ENCODE results near the gene PLCG2.

PLCG2 gene

GRCh38 chr16:81786321-81786720, 7.2 kb downstream of the PLCG2 start:
- WGBS, 2 donors (ENCODE audit: extremely low coverage in 2 of 2, insufficient read length in 2 of 2, insufficient replicate concordance in 1 of 2): no CpG with 5 or more reads among the region's 6 CpGs
- Histone ChIP-seq H2BK15ac (ENCODE audit: low read length) (no peak overlapping the region), H2AK5ac (ENCODE audit: low read depth, low read length) (no peak overlapping the region), H2BK5ac (ENCODE audit: low read length) (no peak overlapping the region), H2AFZ (ENCODE audit: low read length) (no peak overlapping the region), H4K91ac (ENCODE audit: low read depth, low read length, poor library complexity) (no peak overlapping the region), H3K18ac (ENCODE audit: low read length) (no peak overlapping the region), H3K14ac (ENCODE audit: low read length) (no peak overlapping the region), H3K4me2 (ENCODE audit: insufficient read depth, low read length, poor library complexity, severe bottlenecking) (no peak overlapping the region), H3K27me3 (ENCODE audit: control insufficient read depth in 3 of 3, insufficient read depth in 3 of 3, low read depth in 1 of 3, low read length in 3 of 3) (peaks cover 0 to 35% (median 2%) of the 10 kb centered on the region in 3 experiments), H3K4me1 (ENCODE audit: control insufficient read depth in 2 of 2, insufficient read depth in 1 of 2, low read depth in 1 of 2, low read length in 2 of 2) (peaks cover 0 to 3% of the 10 kb centered on the region in 2 donors), H3K4ac (ENCODE audit: low read length) (no peak overlapping the region), H2BK12ac (ENCODE audit: low read length) (no peak overlapping the region), H2BK120ac (ENCODE audit: low read depth, low read length) (no peak overlapping the region), H3K9me3 (replicated peaks in 1 of 2; ENCODE audit: control insufficient read depth in 2 of 2, insufficient read depth in 1 of 2, low read depth in 1 of 2, low read length in 2 of 2) (no peaks in the 10 kb centered on the region), H3K23ac (ENCODE audit: low read depth, low read length, poor library complexity) (no peak overlapping the region), H3K27ac (replicated peaks; ENCODE audit: low read length) (no peak overlapping the region), H3K9ac (ENCODE audit: low read depth, low read length, poor library complexity) (no peak overlapping the region), H3K36me3 (replicated peaks in 1 of 2; ENCODE audit: control insufficient read depth in 2 of 2, insufficient read depth in 2 of 2, low read length in 2 of 2) (no peaks in the 10 kb centered on the region), H3K4me3 (ENCODE audit: low read length in 2 of 2) (no peak overlapping the region), H4K8ac (ENCODE audit: low read depth, low read length) (no peak overlapping the region), H3K79me1 (ENCODE audit: low read depth, low read length) (no peaks in the 10 kb centered on the region)
- no peak for DNase-seq (ENCODE audit: low spot score)

- Histone ChIP-seq H3K23ac (ENCODE audit: low read depth, low read length, poor library complexity) (no peak overlapping the region), H3K27me3 (ENCODE audit: control insufficient read depth in 3 of 3, insufficient read depth in 3 of 3, low read depth in 1 of 3, low read length in 3 of 3) (peaks cover 0 to 31% (median 2%) of the 10 kb centered on the region in 3 experiments), H3K4ac (ENCODE audit: low read length) (no peak overlapping the region), H2BK12ac (ENCODE audit: low read length) (no peak overlapping the region), H3K18ac (ENCODE audit: low read length) (no peak overlapping the region), H3K9me3 (replicated peaks in 1 of 2; ENCODE audit: control insufficient read depth in 2 of 2, insufficient read depth in 1 of 2, low read depth in 1 of 2, low read length in 2 of 2) (no peaks in the 10 kb centered on the region), H3K9ac (ENCODE audit: low read depth, low read length, poor library complexity) (no peak overlapping the region), H3K4me1 (ENCODE audit: control insufficient read depth in 2 of 2, insufficient read depth in 1 of 2, low read depth in 1 of 2, low read length in 2 of 2) (peaks cover 0 to 3% of the 10 kb centered on the region in 2 donors), H3K79me1 (ENCODE audit: low read depth, low read length) (no peaks in the 10 kb centered on the region), H2BK5ac (ENCODE audit: low read length) (no peak overlapping the region), H3K36me3 (replicated peaks in 1 of 2; ENCODE audit: control insufficient read depth in 2 of 2, insufficient read depth in 2 of 2, low read length in 2 of 2) (no peaks in the 10 kb centered on the region), H3K4me3 (ENCODE audit: low read length in 2 of 2) (no peak overlapping the region), H4K8ac (ENCODE audit: low read depth, low read length) (no peak overlapping the region), H2AFZ (ENCODE audit: low read length) (no peak overlapping the region), H3K14ac (ENCODE audit: low read length) (no peak overlapping the region), H2AK5ac (ENCODE audit: low read depth, low read length) (no peak overlapping the region), H3K4me2 (ENCODE audit: insufficient read depth, low read length, poor library complexity, severe bottlenecking) (no peak overlapping the region), H4K91ac (ENCODE audit: low read depth, low read length, poor library complexity) (no peak overlapping the region), H2BK15ac (ENCODE audit: low read length) (no peak overlapping the region), H2BK120ac (ENCODE audit: low read depth, low read length) (no peak overlapping the region), H3K27ac (replicated peaks; ENCODE audit: low read length) (no peak overlapping the region)
- DNase-seq (ENCODE audit: low spot score): no peak
- WGBS, 2 donors (ENCODE audit: extremely low coverage in 2 of 2, insufficient read length in 2 of 2, insufficient replicate concordance in 1 of 2): no CpG with 5 or more reads among the region's 2 CpGs
These were observed 7.8 kb downstream of the PLCG2 start for GRCh38 chr16:81786868-81787267.

GRCh38 chr16:81787659-81788058, 8.6 kb downstream of the PLCG2 start:
- no peak for DNase-seq (ENCODE audit: low spot score)
- Histone ChIP-seq H3K23ac (ENCODE audit: low read depth, low read length, poor library complexity) (no peak overlapping the region), H3K27me3 (ENCODE audit: control insufficient read depth in 3 of 3, insufficient read depth in 3 of 3, low read depth in 1 of 3, low read length in 3 of 3) (peaks cover 0 to 25% (median 1%) of the 10 kb centered on the region in 3 experiments), H3K4me2 (ENCODE audit: insufficient read depth, low read length, poor library complexity, severe bottlenecking) (no peak overlapping the region), H4K91ac (ENCODE audit: low read depth, low read length, poor library complexity) (no peak overlapping the region), H2BK12ac (ENCODE audit: low read length) (no peak overlapping the region), H2BK5ac (ENCODE audit: low read length) (no peak overlapping the region), H3K79me1 (ENCODE audit: low read depth, low read length) (no peaks in the 10 kb centered on the region), H4K8ac (ENCODE audit: low read depth, low read length) (no peak overlapping the region), H2AK5ac (ENCODE audit: low read depth, low read length) (no peak overlapping the region), H3K4me1 (ENCODE audit: control insufficient read depth in 2 of 2, insufficient read depth in 1 of 2, low read depth in 1 of 2, low read length in 2 of 2) (peaks cover 0 to 3% of the 10 kb centered on the region in 2 donors), H3K4ac (ENCODE audit: low read length) (no peak overlapping the region), H2BK15ac (ENCODE audit: low read length) (no peak overlapping the region), H3K9ac (ENCODE audit: low read depth, low read length, poor library complexity) (no peak overlapping the region), H3K27ac (replicated peaks; ENCODE audit: low read length) (no peak overlapping the region), H3K9me3 (replicated peaks in 1 of 2; ENCODE audit: control insufficient read depth in 2 of 2, insufficient read depth in 1 of 2, low read depth in 1 of 2, low read length in 2 of 2) (no peaks in the 10 kb centered on the region), H2AFZ (ENCODE audit: low read length) (no peak overlapping the region), H3K14ac (ENCODE audit: low read length) (no peak overlapping the region), H3K18ac (ENCODE audit: low read length) (no peak overlapping the region), H3K36me3 (replicated peaks in 1 of 2; ENCODE audit: control insufficient read depth in 2 of 2, insufficient read depth in 2 of 2, low read length in 2 of 2) (no peaks in the 10 kb centered on the region), H3K4me3 (ENCODE audit: low read length in 2 of 2) (no peak overlapping the region), H2BK120ac (ENCODE audit: low read depth, low read length) (no peak overlapping the region)
- WGBS, 2 donors (ENCODE audit: extremely low coverage in 2 of 2, insufficient read length in 2 of 2, insufficient replicate concordance in 1 of 2): 100% methylated on average over 2 of the region's 6 CpGs; no CpG with 5 or more reads in 1 of the 2 donors

- Histone ChIP-seq H2AFZ (ENCODE audit: low read length) (no peak overlapping the region), H4K91ac (ENCODE audit: low read depth, low read length, poor library complexity) (no peak overlapping the region), H2BK15ac (ENCODE audit: low read length) (no peak overlapping the region), H3K4ac (ENCODE audit: low read length) (no peak overlapping the region), H3K36me3 (replicated peaks in 1 of 2; ENCODE audit: control insufficient read depth in 2 of 2, insufficient read depth in 2 of 2, low read length in 2 of 2) (no peaks in the 10 kb centered on the region), H3K18ac (ENCODE audit: low read length) (no peak overlapping the region), H3K9ac (ENCODE audit: low read depth, low read length, poor library complexity) (no peak overlapping the region), H2BK120ac (ENCODE audit: low read depth, low read length) (no peak overlapping the region), H3K9me3 (replicated peaks in 1 of 2; ENCODE audit: control insufficient read depth in 2 of 2, insufficient read depth in 1 of 2, low read depth in 1 of 2, low read length in 2 of 2) (no peaks in the 10 kb centered on the region), H2BK12ac (ENCODE audit: low read length) (no peak overlapping the region), H3K4me2 (ENCODE audit: insufficient read depth, low read length, poor library complexity, severe bottlenecking) (no peak overlapping the region), H2BK5ac (ENCODE audit: low read length) (no peak overlapping the region), H3K27ac (replicated peaks; ENCODE audit: low read length) (no peak overlapping the region), H3K4me1 (ENCODE audit: control insufficient read depth in 2 of 2, insufficient read depth in 1 of 2, low read depth in 1 of 2, low read length in 2 of 2) (peaks cover 0 to 1% of the 10 kb centered on the region in 2 donors), H4K8ac (ENCODE audit: low read depth, low read length) (no peak overlapping the region), H2AK5ac (ENCODE audit: low read depth, low read length) (no peak overlapping the region), H3K27me3 (ENCODE audit: control insufficient read depth in 3 of 3, insufficient read depth in 3 of 3, low read depth in 1 of 3, low read length in 3 of 3) (peaks cover 0 to 1% (median 0%) of the 10 kb centered on the region in 3 experiments), H3K14ac (ENCODE audit: low read length) (no peak overlapping the region), H3K79me1 (ENCODE audit: low read depth, low read length) (no peaks in the 10 kb centered on the region), H3K23ac (ENCODE audit: low read depth, low read length, poor library complexity) (no peak overlapping the region), H3K4me3 (ENCODE audit: low read length in 2 of 2) (no peak overlapping the region)
- no peak for DNase-seq (ENCODE audit: low spot score)
- no CpG with 5 or more reads among the region's 5 CpGs for WGBS, 2 donors (ENCODE audit: extremely low coverage in 2 of 2, insufficient read length in 2 of 2, insufficient replicate concordance in 1 of 2)
These were observed 11.2 kb downstream of the PLCG2 start for GRCh38 chr16:81790277-81790676.

All from neuronal stem cell (in vitro differentiated cells).